Neural crest cell (in vitro differentiated cells): ENCODE results near the gene ADD2. TPM values are rescaled to one million over a fixed set of nuclear protein-coding genes. Genes with fewer than 3 reads are reported as not detected.
A peak's percentile ranks its signal among the peaks of the same experiment; 100 is the strongest.

Experiments used
- DNase-seq: peaks from one replicate; pipeline ENCODE4 v3.0.0; 2021; ENCODE audit warnings: low read depth, mixed read lengths, low spot score
- H3K27ac Mint-ChIP-seq: one replicate; pipeline ENCODE4 v1.8.0; 2021; ENCODE audit warnings: mild to moderate bottlenecking, mixed read lengths; ENCODE audit not compliant: unreplicated experiment
- H3K27me3 Mint-ChIP-seq: 2 replicates; pipeline ENCODE4 v1.8.0; 2021; ENCODE audit warnings: low read depth, mild to moderate bottlenecking, mixed read lengths
- H3K36me3 Mint-ChIP-seq: 2 replicates; pipeline ENCODE4 v1.8.0; 2021; ENCODE audit warnings: low read depth, mild to moderate bottlenecking, mixed read lengths
- H3K4me1 Mint-ChIP-seq: 2 replicates; pipeline ENCODE4 v1.8.0; 2021; ENCODE audit warnings: mixed read lengths
- H3K4me3 Mint-ChIP-seq: one replicate; pipeline ENCODE4 v1.8.0; 2021; ENCODE audit warnings: mild to moderate bottlenecking, mixed read lengths
- H3K9me3 Mint-ChIP-seq: 2 replicates; pipeline ENCODE4 v1.8.0; 2021; ENCODE audit warnings: mixed read lengths
- CTCF ChIP-seq: fragments of 200-600 bp; sonication (generic); conservative IDR thresholded peaks from 2 replicates; pipeline ENCODE4 v1.5.0; 2021; ENCODE audit warnings: antibody characterized with exemption, mild to moderate bottlenecking
- total RNA-seq: library from RNA; stranded (reverse); gene quantifications from 2 replicates; pipeline ENCODE4 v1.2.1, GENCODE V29; 2021

Gene ADD2
- total RNA-seq, 1 donor from 2014 or later: 31.8 TPM

GRCh38 chr2:70797506-70797905 lies 29.5 kb upstream of the ADD2 start:
- DNase-seq: no peak
- no peak for TF ChIP-seq CTCF
- Mint-ChIP-seq H3K27me3 (peaks cover 36% of the 10 kb centered on the region), H3K36me3 (peaks cover 2% of the 10 kb centered on the region), H3K4me1 (peaks cover 5% of the 10 kb centered on the region), H3K4me3 (no peak overlapping the region), H3K9me3 (peaks cover 8% of the 10 kb centered on the region), H3K27ac (no peak overlapping the region)

GRCh38 chr2:70796262-70796661 lies 28.3 kb upstream of the ADD2 start:
- no peak overlapping the region for H3K4me3 Mint-ChIP-seq
- peaks cover 47% of the 10 kb centered on the region for H3K27me3 Mint-ChIP-seq
- H3K27ac Mint-ChIP-seq: no peak overlapping the region
- peaks cover 5% of the 10 kb centered on the region for H3K4me1 Mint-ChIP-seq
- DNase-seq: no peak
- peaks cover 5% of the 10 kb centered on the region for H3K36me3 Mint-ChIP-seq
- peaks cover 8% of the 10 kb centered on the region for H3K9me3 Mint-ChIP-seq
- TF ChIP-seq CTCF: no peak

- Mint-ChIP-seq H3K27me3 (peaks cover 54% of the 10 kb centered on the region), H3K4me1 (peaks cover 5% of the 10 kb centered on the region), H3K9me3 (peaks cover 8% of the 10 kb centered on the region), H3K27ac (no peak overlapping the region), H3K36me3 (peaks cover 5% of the 10 kb centered on the region), H3K4me3 (no peak overlapping the region)
- no peak for TF ChIP-seq CTCF
- DNase-seq: no peak
Measured at GRCh38 chr2:70795164-70795995, 27.4 kb upstream of the ADD2 start.

- Mint-ChIP-seq H3K27ac (no peak overlapping the region), H3K4me1 (peaks cover 11% of the 10 kb centered on the region), H3K4me3 (no peak overlapping the region), H3K36me3 (peaks cover 3% of the 10 kb centered on the region), H3K27me3 (peaks cover 64% of the 10 kb centered on the region), H3K9me3 (peaks cover 5% of the 10 kb centered on the region)
- no peak for TF ChIP-seq CTCF
- no peak for DNase-seq
Measured at GRCh38 chr2:70793450-70793849, 25.4 kb upstream of the ADD2 start.

GRCh38 chr2:70790136-70790828 lies 22.3 kb upstream of the ADD2 start, which contains the start of gene FIGLA:
FIGLA (minus strand) TSS chr2:70790643; CDS start chr2:70790638, 5 bp downstream.
- no peak within 1 kb of the TSS for H3K27ac Mint-ChIP-seq
- H3K27me3 Mint-ChIP-seq: peaks cover 88% of the 10 kb centered on the region
- peaks cover 9% of the 10 kb centered on the region for H3K4me1 Mint-ChIP-seq
- peaks cover 3% of the 10 kb centered on the region for H3K36me3 Mint-ChIP-seq
- no peak for TF ChIP-seq CTCF
- peak within 1 kb of the TSS; percentile 81 for H3K4me3 Mint-ChIP-seq
- DNase-seq: peak; percentile 20
- peaks cover 3% of the 10 kb centered on the region for H3K9me3 Mint-ChIP-seq
